Endothelial cell of umbilical vein (primary cell): ENCODE measurements around the gene GCGR.

Experiments
- EZH2 ChIP-seq: IDR thresholded peaks from 2 replicates; pipeline ENCODE4 v1.6.1; 2012; ENCODE audit warnings: borderline replicate concordance, low read depth, mild to moderate bottlenecking, moderate library complexity, low read length, inconsistent platforms; ENCODE audit not compliant: severe bottlenecking
- FOS ChIP-seq: IDR thresholded peaks from 2 replicates; pipeline ENCODE4 v1.6.1; 2011; ENCODE audit warnings: mild to moderate bottlenecking, low read length, moderate library complexity, borderline replicate concordance; ENCODE audit not compliant: insufficient read depth
- JUN ChIP-seq: IDR thresholded peaks from 2 replicates; pipeline ENCODE4 v1.6.1; 2011; ENCODE audit warnings: borderline replicate concordance, low read depth; ENCODE audit not compliant: insufficient read length, insufficient read depth
- MYC ChIP-seq: IDR thresholded peaks from one replicate; pipeline ENCODE4 v1.6.1; 2011; ENCODE audit warnings: mild to moderate bottlenecking, low read depth, low read length
- POLR2A ChIP-seq: IDR thresholded peaks from 2 replicates; pipeline ENCODE4 v1.6.1; 2012; ENCODE audit warnings: low read depth, mild to moderate bottlenecking, control low read depth, low read length
- POLR2AphosphoS5 ChIP-seq: IDR thresholded peaks from 2 replicates; pipeline ENCODE4 v1.6.1; 2012; ENCODE audit warnings: low read depth, mild to moderate bottlenecking, control low read depth, low read length, moderate library complexity; ENCODE audit not compliant: insufficient read depth
- TF ChIP-seq, protein P1 (sequence below), 2 donors: IDR thresholded peaks; 1 replicate in 1 of 2; 2 replicates in 1 of 2; pipeline ENCODE4 v1.5.1; 2011; ENCODE audit warnings: low read length in 2 of 2, mild to moderate bottlenecking in 2 of 2, moderate library complexity in 2 of 2, control low read depth in 1 of 2, inconsistent platforms in 1 of 2, low read depth in 1 of 2; ENCODE audit not compliant: insufficient read depth in 1 of 2; ENCODE audit errors: extremely low read depth in 1 of 2
- TF ChIP-seq, protein P2 (sequence below): IDR thresholded peaks from 2 replicates; pipeline ENCODE4 v1.6.1; 2011; ENCODE audit not compliant: insufficient read depth, insufficient read length

DNA sequence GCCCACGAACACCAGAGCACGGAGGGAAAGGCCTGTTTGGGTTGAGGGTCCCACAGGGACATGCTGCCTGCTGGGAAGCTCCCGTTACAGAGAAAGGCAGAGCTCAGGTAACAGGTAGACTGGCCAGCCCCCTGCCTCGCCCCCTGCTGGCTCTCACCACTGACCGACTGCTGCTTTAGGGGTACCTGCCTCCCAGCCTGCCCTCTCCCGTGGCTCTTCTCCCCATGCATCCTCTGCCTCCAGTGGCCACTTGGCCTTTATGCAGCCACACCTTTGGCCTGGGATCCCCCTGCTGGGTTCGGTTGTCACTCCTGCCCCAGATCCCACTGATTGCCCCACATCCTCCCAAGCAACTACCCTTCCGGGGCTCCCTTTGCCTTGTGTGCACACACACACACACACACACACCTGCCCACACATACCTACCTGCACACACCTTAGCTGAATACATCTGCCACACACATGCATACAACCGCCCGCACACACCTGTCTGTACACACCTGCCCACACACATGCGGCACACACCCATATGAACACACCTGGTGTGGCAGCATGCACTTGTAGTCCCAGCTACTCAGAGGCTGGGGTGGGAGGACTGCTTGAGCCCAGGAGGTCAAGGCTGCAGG is 22.0 kb downstream of the GCGR start:
- TF ChIP-seq, protein P1, sequence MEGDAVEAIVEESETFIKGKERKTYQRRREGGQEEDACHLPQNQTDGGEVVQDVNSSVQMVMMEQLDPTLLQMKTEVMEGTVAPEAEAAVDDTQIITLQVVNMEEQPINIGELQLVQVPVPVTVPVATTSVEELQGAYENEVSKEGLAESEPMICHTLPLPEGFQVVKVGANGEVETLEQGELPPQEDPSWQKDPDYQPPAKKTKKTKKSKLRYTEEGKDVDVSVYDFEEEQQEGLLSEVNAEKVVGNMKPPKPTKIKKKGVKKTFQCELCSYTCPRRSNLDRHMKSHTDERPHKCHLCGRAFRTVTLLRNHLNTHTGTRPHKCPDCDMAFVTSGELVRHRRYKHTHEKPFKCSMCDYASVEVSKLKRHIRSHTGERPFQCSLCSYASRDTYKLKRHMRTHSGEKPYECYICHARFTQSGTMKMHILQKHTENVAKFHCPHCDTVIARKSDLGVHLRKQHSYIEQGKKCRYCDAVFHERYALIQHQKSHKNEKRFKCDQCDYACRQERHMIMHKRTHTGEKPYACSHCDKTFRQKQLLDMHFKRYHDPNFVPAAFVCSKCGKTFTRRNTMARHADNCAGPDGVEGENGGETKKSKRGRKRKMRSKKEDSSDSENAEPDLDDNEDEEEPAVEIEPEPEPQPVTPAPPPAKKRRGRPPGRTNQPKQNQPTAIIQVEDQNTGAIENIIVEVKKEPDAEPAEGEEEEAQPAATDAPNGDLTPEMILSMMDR (IDR thresholded peaks at IDR 0.05; ENCODE audit: extremely low read depth in 1 of 2, insufficient read depth in 1 of 2, low read depth in 1 of 2, low read length in 2 of 2) = no peak
- TF ChIP-seq POLR2A (no peak), POLR2AphosphoS5 (no peak), EZH2 (no peak), FOS (no peak), MYC (no peak), JUN (no peak)
- TF ChIP-seq, protein P2, sequence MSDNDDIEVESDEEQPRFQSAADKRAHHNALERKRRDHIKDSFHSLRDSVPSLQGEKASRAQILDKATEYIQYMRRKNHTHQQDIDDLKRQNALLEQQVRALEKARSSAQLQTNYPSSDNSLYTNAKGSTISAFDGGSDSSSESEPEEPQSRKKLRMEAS = no peak
